Measurements from ENCODE around the gene GALK2.

The GALK2 gene

GRCh38 chr15:49169880-49170597 lies at the start of gene GALK2:
Gene GALK2 (plus strand): TSS chr15:49170247. CDS start chr15:49170323, 76 bp downstream.
- intact Hi-C loops (cut with DNase I) = no loop called here
- peak; percentile 61 to 94 (median 84) for DNase-seq

DNA sequence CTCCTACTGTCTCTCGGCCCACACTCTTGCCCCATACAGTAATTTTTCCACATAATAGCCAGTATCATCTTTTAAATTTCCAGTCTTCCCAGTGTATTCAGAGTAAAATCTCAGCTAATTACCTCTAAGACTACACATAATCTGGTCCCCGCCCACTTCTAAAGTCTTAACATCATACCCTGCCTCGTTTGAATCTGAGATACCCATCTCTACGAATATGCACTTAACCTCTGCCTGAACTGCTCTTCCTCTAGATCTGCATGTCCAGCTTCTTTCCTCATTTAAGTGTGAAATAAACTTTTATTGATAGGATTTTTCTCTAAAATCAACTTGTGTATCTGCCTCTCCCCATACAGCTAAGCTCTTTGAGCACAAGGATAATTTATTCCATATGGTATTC lies 49.2 kb upstream of the GALK2 start:
- no peak for DNase-seq
- intact Hi-C loops (cut with DNase I) = no loop called here

GRCh38 chr15:49121901-49122300 lies 48.1 kb upstream of the GALK2 start:
- no peak for DNase-seq
- intact Hi-C loops (cut with DNase I) = no loop called here

DNA sequence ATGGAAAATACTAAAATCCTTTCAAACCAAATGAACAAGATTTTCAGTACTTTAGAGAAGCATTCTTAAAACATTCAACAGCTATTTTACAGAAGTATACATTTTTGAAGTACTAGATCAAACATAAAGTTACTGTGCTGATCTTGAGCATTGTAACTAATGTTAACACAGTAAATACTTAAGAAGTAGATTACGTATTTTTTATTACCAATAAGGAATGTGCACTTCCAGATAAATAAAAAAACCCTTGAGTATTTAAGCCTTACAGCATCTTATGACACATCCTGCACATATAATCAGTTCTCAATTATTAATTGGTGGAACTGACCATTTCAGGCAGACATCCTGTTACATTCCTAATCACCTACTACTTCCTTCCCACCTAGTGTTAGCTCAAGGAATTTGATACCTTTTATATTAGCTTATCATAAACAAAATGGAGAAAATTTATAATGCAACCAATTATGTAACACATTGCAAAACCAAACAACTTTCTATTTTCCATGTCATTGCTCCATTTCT lies 47.4 kb upstream of the GALK2 start:
- intact Hi-C loops (cut with DNase I) = no loop called here
- no peak for DNase-seq

DNA sequence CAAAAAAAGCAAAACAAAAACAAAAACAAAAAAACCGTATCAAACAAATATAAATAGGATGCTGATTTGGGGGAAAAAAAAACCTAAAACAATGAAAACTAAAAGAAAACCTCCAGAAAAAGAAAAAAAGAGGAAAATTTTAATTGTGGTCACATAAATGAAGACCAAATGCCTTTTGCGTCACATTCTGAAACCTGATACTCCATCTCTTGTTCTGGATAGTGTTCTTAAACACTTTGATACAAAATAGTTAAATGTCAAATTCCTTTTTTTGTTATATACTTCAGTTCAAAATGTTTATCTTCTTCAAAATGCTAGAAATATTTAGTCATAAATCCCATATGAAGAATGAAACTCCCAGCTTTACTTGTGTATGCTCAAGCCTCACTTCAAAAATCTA lies 45.7 kb upstream of the GALK2 start:
- intact Hi-C loops (cut with DNase I) = no loop called here
- no peak for DNase-seq

- DNase-seq = no peak
- intact Hi-C loops (cut with DNase I) = no loop called here
Measured at GRCh38 chr15:49131403-49131802, 38.6 kb upstream of the GALK2 start.

DNA sequence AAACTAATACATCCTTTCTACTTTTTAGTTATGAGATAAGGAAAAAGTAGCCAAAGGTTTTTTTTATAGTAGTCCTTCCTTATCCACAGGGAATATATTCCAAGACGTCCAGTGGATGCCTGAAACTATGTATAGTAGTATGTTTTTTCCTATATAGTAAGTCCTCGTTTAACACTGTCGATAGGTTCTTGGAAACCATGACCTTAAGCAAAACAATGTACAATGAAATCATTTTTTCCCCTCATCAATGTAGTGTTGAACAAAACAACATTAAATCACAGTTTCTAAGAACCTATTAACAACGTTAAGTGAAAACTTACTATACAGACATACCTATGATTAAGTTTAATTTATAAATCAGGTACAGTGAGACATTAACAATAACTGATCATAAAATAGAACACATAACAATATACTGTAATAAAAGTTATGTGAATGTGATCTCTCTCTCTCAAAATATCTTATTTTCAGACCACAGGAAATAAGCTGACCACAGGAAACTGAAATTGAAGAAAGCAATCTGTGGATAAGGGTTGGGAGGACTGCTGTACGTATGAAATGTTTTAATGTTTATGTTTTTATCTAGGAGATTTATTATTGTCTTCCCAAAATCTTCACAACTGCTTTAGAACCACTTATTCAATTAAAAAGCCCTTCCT lies 35.2 kb upstream of the GALK2 start:
- intact Hi-C loops (cut with DNase I) = no loop called here

DNA sequence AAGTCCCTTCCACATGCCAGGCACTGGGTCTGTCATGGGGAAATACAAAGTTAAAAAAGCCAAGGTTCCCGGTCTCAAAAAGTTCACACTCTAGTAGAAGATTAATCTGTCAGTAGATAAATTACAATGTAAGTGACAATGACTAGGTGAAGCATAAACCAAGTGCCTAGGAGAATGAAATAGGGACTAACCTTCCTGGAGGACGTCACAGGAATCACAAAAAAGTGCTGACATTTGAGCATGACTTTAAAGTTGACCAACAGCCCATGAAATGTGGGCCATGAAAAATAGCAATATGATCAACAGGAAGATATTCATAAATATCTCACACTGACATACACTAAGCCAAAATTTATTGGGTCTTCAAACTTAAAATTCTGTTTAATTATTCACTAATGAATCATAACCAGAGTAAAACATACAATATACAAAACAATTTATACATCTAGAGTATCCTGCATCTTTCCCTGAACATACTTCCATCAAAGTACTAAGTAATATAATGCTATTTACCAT lies 34.6 kb upstream of the GALK2 start:
- no peak for DNase-seq
- intact Hi-C loops (cut with DNase I) = no loop called here

More for the DNA sequence above, 35.2 kb upstream of the GALK2 start:
- DNase-seq = no peak

DNA sequence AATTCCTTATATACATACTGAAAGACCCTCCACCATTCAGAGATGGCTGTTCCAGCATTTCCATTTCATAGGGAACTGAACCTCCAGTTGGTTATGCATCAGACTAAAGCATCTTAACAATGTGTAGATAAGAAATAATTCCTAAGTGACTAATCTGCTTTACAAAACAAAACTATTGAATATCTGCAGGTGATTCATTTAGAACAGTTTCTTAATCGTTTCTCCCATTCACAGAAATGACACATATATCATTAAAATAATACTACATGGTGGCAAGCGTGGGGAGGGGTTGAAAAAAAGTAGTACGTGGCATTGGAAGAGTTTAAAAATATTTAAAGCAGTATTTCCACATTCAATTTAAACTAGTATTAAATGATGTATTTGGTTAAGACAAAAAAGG lies 34.1 kb upstream of the GALK2 start:
- intact Hi-C loops (cut with DNase I) = no loop called here
- no peak for DNase-seq

DNA sequence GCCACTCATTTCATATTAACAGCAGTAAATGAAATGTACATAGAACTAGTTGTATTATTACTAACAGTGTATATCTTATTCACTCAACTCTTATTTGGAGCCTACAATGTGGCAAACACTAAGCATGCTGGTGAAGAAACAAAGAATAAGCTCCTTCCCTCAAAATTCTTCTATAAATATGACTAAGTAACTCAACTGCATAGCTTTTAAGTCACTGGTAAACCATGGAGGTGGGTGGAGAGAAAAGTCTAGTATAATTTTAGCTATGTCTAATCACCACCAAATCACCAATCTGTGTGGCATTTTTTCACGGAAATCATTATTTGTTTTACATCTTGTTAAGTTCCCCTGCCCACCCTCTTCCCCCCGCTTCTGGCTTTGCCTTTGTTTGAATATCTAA lies 32.2 kb upstream of the GALK2 start:
- intact Hi-C loops (cut with DNase I) = no loop called here
- DNase-seq = no peak

- intact Hi-C loops (cut with DNase I) = loop anchor here (2.0 kb wide), 1 partner anchor 283 kb away; no protein-coding TSS in a partner anchor
Measured at GRCh38 chr15:49145651-49146609, 24.1 kb upstream of the GALK2 start.

DNA sequence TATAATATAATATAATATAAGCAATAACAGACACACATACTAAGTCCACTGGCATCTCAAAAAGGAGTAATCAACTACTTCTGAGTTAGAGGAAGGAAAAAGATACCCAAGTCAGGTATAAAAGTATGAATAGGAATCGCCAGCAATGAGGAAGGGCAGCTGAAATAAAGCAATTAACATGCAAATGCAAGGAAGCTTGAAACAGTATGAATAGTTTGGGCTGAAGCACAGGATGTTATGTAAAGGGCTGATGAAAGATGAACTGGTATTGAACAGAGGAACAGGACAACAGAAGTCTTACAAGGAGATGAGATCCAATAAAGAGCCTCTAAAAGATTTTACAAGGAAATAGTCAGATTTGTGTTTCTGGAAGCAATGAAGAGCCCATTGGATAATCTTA lies 21.7 kb upstream of the GALK2 start:
- intact Hi-C loops (cut with DNase I) = no loop called here
- no peak for DNase-seq

More at GRCh38 chr15:49145651-49146609, 24.1 kb upstream of the GALK2 start:
- DNase-seq = peak in 30 of 42 donors; percentile 12 to 85 (median 61)

DNA sequence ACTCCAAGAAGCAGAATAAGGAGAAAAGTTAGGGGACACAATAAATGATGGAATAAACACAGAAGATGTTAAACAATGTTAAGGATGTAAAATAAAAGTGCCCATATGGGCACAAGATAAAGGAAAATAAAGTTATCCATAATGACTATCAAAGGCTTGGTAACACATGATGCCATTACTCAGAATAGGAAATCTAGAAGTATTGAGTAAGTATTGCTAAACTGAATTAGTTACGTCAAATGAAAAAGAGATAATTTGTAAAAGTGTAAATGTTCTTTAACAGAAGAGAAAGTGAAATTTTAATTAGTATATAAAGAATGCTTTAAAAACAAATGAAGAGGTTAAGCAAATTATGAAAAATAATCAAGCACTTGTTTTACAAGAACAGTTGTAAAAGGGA lies 21.3 kb upstream of the GALK2 start:
- intact Hi-C loops (cut with DNase I) = no loop called here
- DNase-seq = no peak

GRCh38 chr15:49151831-49152230 lies 18.2 kb upstream of the GALK2 start:
- intact Hi-C loops (cut with DNase I) = loop anchor here (5.0 kb wide), 1 partner anchor 275 kb away; the partner anchor contains the start of gene EID1
- DNase-seq = no peak

GRCh38 chr15:49152552-49153312 lies 17.3 kb upstream of the GALK2 start:
- DNase-seq = no peak
- intact Hi-C loops (cut with DNase I) = loop anchor here (5.0 kb wide), 1 partner anchor 275 kb away; the partner anchor contains the start of gene EID1

GRCh38 chr15:49154359-49154758 lies 15.7 kb upstream of the GALK2 start:
- intact Hi-C loops (cut with DNase I) = loop anchor here (5.0 kb wide), 1 partner anchor 277 kb away; the partner anchor contains the start of gene EID1
- no peak for DNase-seq

GRCh38 chr15:49154799-49155109 lies 15.3 kb upstream of the GALK2 start:
- DNase-seq = no peak
- intact Hi-C loops (cut with DNase I) = loop anchor here (5.0 kb wide), 2 partner anchors 107 to 277 kb away; partner anchors contain the start of genes EID1 and SECISBP2L

Data from head of caudate nucleus (tissue), 42 donors.